Nephron (organoid): ENCODE measurements around the gene ERMARD.

Experiments
- H3K27ac Mint-ChIP-seq, 3 experiments: 2 replicates each; pipeline ENCODE4 v1.8.0; 2020; ENCODE audit warnings: mixed read lengths in 3 of 3, mild to moderate bottlenecking in 2 of 3, moderate library complexity in 1 of 3
- H3K27me3 Mint-ChIP-seq: 2 replicates; pipeline ENCODE4 v1.8.0; 2021; ENCODE audit warnings: low read depth, mild to moderate bottlenecking, moderate library complexity, mixed read lengths
- H3K36me3 Mint-ChIP-seq: 2 replicates; pipeline ENCODE4 v1.8.0; 2020; ENCODE audit warnings: low read depth, mixed read lengths
- H3K4me1 Mint-ChIP-seq: 2 replicates; pipeline ENCODE4 v1.8.0; 2020; ENCODE audit warnings: mixed read lengths
- H3K4me3 Mint-ChIP-seq, 3 experiments: 2 replicates each; pipeline ENCODE4 v1.8.0; 2020; ENCODE audit warnings: mild to moderate bottlenecking in 3 of 3, mixed read lengths in 3 of 3, moderate library complexity in 2 of 3
- H3K9me3 Mint-ChIP-seq: 2 replicates; pipeline ENCODE4 v1.8.0; 2020; ENCODE audit warnings: mixed read lengths
- TF ChIP-seq, protein P1 (sequence below), 3 experiments: fragments of 200-600 bp; sonication (generic); IDR thresholded peaks; one replicate each; pipeline ENCODE4 v1.5.0; 2021; ENCODE audit warnings: antibody characterized with exemption in 3 of 3; ENCODE audit not compliant: unreplicated experiment in 3 of 3

Gene ERMARD

DNA sequence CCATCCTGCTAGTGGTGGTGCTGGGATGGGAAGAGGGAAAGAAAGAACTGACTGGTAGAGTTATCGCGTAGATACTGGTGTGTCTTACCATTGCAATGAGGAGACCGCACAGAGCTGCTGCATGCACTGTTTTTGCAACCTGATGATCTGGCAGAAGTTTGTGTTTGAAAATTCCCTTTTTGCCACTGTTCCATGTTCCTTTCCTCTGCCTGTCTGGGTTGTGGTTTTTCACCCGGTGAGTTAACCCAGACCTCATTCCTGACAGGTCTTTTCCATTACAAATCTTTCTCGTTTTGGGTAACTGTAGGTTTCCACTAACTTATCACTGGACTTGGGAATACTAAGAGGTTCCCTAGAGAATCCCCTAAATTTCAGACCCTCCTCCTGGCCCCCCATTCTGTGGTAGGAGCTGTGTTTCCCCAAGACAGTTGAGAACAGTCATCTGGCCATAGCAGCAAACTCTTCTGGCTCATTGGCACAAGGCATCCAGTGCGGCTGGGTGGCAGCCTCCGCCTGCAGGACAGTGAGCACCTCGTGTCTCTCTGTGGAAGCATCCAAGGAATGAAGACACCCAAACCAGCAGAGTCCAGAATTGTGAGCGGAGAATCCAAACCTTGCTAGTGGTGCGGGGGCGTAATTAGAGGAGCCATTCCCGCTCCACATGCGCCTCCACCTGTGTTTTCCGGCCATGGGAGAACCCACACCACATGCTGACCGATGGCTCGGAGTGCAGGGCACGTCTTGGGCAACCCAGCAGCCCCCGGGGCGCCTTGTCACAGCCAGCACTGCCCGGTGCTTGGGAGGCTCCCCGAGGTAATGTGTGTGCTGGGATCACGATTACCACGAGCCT is 32.8 kb downstream of the ERMARD start:
- H3K9me3 Mint-ChIP-seq: peaks cover 3% of the 10 kb centered on the region
- H3K27me3 Mint-ChIP-seq: peaks cover 4% of the 10 kb centered on the region
- H3K36me3 Mint-ChIP-seq: peaks cover 44% of the 10 kb centered on the region
- TF ChIP-seq, protein P1, sequence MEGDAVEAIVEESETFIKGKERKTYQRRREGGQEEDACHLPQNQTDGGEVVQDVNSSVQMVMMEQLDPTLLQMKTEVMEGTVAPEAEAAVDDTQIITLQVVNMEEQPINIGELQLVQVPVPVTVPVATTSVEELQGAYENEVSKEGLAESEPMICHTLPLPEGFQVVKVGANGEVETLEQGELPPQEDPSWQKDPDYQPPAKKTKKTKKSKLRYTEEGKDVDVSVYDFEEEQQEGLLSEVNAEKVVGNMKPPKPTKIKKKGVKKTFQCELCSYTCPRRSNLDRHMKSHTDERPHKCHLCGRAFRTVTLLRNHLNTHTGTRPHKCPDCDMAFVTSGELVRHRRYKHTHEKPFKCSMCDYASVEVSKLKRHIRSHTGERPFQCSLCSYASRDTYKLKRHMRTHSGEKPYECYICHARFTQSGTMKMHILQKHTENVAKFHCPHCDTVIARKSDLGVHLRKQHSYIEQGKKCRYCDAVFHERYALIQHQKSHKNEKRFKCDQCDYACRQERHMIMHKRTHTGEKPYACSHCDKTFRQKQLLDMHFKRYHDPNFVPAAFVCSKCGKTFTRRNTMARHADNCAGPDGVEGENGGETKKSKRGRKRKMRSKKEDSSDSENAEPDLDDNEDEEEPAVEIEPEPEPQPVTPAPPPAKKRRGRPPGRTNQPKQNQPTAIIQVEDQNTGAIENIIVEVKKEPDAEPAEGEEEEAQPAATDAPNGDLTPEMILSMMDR (IDR thresholded peaks at IDR 0.05; ENCODE audit: unreplicated experiment in 3 of 3): no peak
- no peaks in the 10 kb centered on the region for H3K4me1 Mint-ChIP-seq
- H3K27ac Mint-ChIP-seq: no peak overlapping the region
- no peak overlapping the region for H3K4me3 Mint-ChIP-seq

DNA sequence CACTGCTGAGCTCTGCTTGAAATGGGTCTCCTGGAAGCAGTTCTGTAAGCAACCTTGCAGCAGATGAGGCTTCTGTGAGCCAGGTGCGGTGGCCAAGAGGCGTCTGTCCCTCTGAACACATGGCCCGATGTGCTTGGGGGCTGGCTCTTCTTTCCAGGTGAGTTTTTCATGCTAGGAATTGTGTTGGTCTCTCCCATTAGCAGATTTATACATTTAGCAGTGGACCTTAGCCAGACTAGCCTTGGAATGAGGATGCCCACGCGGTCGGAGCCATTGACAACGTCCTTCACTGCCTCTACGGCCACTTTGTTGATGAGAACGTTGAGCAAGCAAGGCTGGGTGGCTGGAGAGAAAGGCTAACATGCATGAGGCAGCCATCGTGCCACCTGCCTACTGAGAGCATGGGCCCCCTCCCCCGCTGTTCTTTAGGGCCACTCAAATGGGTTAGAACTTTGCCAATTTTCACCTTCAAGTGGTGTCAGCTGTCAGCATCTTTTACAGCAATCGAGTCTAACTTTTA is 33.5 kb downstream of the ERMARD start:
- Mint-ChIP-seq H3K36me3 (peaks cover 41% of the 10 kb centered on the region), H3K27ac (no peak overlapping the region), H3K9me3 (peaks cover 3% of the 10 kb centered on the region), H3K4me1 (peaks cover 5% of the 10 kb centered on the region), H3K4me3 (no peak overlapping the region), H3K27me3 (peaks cover 4% of the 10 kb centered on the region)
- TF ChIP-seq, protein P1 (IDR thresholded peaks at IDR 0.05; ENCODE audit: unreplicated experiment in 3 of 3): no peak

DNA sequence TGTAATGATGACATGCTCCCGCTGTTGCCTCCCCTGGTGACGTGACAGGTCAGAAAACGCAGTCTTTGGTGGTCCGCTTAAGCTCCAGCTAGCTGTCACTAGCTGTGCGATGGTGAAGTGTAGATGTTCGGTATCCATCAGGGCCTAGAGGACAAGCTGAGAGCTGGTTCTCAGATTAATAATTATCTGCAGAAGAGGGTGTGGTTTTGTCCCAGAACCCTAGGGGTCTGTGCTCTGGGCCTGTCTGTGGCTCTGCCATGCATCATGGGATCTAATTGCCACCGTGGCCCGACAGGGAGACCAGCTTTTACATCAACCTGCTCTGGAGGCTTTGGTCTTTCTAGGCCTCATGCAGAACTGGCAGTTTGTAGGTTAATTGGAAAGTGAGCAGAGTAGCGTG is 34.1 kb downstream of the ERMARD start:
- TF ChIP-seq, protein P1 (IDR thresholded peaks at IDR 0.05; ENCODE audit: unreplicated experiment in 3 of 3): no peak
- H3K4me1 Mint-ChIP-seq: peaks cover 9% of the 10 kb centered on the region
- peaks cover 3% of the 10 kb centered on the region for H3K9me3 Mint-ChIP-seq
- H3K27me3 Mint-ChIP-seq: peaks cover 8% of the 10 kb centered on the region
- H3K4me3 Mint-ChIP-seq: no peak overlapping the region
- H3K36me3 Mint-ChIP-seq: peaks cover 34% of the 10 kb centered on the region
- no peak overlapping the region for H3K27ac Mint-ChIP-seq

DNA sequence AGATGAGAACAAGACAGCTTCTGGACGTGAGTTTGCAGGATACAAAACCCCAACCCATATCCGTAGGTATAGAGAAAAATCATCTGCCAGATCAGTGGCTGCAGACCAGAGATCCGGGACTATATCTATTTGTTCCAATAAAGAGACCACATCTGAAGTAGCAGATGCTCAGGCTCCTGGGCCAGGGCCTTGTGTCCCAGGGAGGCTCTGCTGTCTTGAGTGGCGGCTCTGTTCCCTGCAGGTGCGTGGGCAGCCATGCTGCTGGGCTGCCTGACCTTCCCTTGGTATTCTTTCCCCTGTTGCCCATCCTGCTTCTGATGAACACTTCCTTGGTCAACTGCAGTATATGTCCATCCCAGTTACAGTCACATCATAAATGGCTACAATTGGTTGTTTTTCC is 34.9 kb downstream of the ERMARD start:
- TF ChIP-seq, protein P1 (IDR thresholded peaks at IDR 0.05; ENCODE audit: unreplicated experiment in 3 of 3): no peak
- Mint-ChIP-seq H3K36me3 (peaks cover 26% of the 10 kb centered on the region), H3K27me3 (peaks cover 12% of the 10 kb centered on the region), H3K4me3 (no peak overlapping the region), H3K27ac (no peak overlapping the region), H3K9me3 (peaks cover 3% of the 10 kb centered on the region), H3K4me1 (peaks cover 16% of the 10 kb centered on the region)

DNA sequence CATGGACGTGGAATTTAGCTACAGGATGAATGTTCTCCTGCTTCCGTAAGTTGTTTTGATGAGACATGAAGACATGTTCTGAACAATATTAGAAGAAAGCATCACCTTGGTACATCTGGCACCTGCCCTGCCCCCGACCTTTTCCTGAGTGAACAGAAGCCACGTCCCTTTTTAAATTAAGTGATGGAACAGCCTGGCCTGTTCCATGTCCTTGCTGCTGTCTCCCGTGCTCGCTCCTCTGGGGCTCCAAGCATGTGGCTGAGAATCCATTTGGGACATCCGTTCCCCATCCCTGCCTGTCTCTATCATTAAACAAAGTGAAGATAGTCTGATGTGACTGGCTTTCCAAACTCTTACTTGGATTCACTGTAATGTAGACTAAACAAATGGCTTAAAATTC is 36.4 kb downstream of the ERMARD start:
- Mint-ChIP-seq H3K27me3 (peaks cover 12% of the 10 kb centered on the region), H3K9me3 (peaks cover 3% of the 10 kb centered on the region), H3K4me1 (peaks cover 24% of the 10 kb centered on the region), H3K4me3 (no peak overlapping the region), H3K36me3 (peaks cover 19% of the 10 kb centered on the region), H3K27ac (no peak overlapping the region)
- TF ChIP-seq, protein P1 (IDR thresholded peaks at IDR 0.05; ENCODE audit: unreplicated experiment in 3 of 3): no peak

DNA sequence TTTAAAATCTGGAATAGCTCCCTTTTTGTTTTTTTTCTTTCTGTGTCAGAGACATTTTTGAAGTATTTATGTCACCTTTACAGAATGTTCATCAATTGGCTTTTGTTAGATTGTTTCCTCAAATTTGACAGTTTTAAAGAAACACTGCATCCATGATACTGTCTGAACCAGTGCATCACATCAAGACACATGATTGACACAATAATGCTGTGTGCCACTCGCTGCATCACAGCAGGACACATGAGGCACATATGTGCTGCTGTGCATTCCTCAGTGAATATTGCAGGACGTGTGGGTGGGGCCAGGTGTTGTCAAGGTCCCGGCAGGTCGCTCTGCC is 37.4 kb downstream of the ERMARD start:
- Mint-ChIP-seq H3K4me3 (peak overlapping the region; percentile 86 to 92 (median 87)), H3K4me1 (peaks cover 24% of the 10 kb centered on the region), H3K36me3 (peaks cover 9% of the 10 kb centered on the region), H3K27me3 (peaks cover 12% of the 10 kb centered on the region), H3K9me3 (no peaks in the 10 kb centered on the region), H3K27ac (no peak overlapping the region)
- TF ChIP-seq, protein P1 (IDR thresholded peaks at IDR 0.05; ENCODE audit: unreplicated experiment in 3 of 3): no peak
